Chondrocyte (in vitro differentiated cells): ENCODE results near the gene PRRG3. TPM values are rescaled to one million over a fixed set of nuclear protein-coding genes. Genes with fewer than 3 reads are reported as not detected.

Experiments used
- DNase-seq: peaks from one replicate; pipeline ENCODE4 v3.0.0; 2021; ENCODE audit warnings: mixed read lengths, low spot score
- H3K27ac Mint-ChIP-seq: one replicate; pipeline ENCODE4 v1.8.0; 2021; ENCODE audit warnings: mild to moderate bottlenecking, moderate library complexity, mixed read lengths; ENCODE audit not compliant: unreplicated experiment
- H3K27me3 Mint-ChIP-seq: 2 replicates; pipeline ENCODE4 v1.8.0; 2021; ENCODE audit warnings: low read depth, mixed read lengths
- H3K36me3 Mint-ChIP-seq: 2 replicates; pipeline ENCODE4 v1.8.0; 2021; ENCODE audit warnings: low read depth, mixed read lengths
- H3K4me1 Mint-ChIP-seq: 2 replicates; pipeline ENCODE4 v1.8.0; 2021; ENCODE audit warnings: low read depth, mild to moderate bottlenecking, mixed read lengths
- H3K4me3 Mint-ChIP-seq: one replicate; pipeline ENCODE4 v1.8.0; 2021; ENCODE audit warnings: mild to moderate bottlenecking, moderate library complexity, mixed read lengths; ENCODE audit not compliant: unreplicated experiment
- H3K9me3 Mint-ChIP-seq: 2 replicates; pipeline ENCODE4 v1.8.0; 2021; ENCODE audit warnings: low read depth, mixed read lengths
- total RNA-seq: library from RNA; stranded (reverse); gene quantifications from 3 replicates; pipeline ENCODE4 v1.2.1, GENCODE V29; 2021
- TF ChIP-seq, protein P1 (sequence below): fragments of 200-600 bp; sonication (generic); IDR thresholded peaks from 2 replicates; pipeline ENCODE4 v1.5.0; 2021; ENCODE audit warnings: antibody characterized with exemption, mild to moderate bottlenecking, moderate library complexity

PRRG3 gene
- total RNA-seq, 1 donor from 2014 or later, result not detected

DNA sequence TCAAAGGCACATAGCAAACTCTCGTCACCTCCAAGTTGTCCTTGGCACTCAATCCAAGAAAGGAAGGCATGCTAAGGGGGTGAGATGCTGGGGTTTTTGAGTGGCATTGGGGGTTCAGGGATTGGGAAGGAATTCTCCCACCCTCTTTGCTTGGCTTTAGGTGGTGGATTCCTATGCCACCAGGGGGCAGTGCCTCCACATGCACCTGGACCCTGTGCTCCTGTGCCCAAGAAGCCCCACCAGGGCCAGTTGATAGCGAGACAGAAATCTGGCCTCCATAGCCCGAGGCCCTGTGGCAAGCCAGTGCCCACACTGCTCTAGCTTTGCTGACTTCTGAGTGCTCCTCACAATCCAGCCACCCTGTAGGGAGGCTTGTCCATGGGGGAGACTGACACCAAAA is 18.6 kb downstream of the PRRG3 start:
- Mint-ChIP-seq H3K27me3 (no peaks in the 10 kb centered on the region), H3K4me3 (no peak overlapping the region), H3K9me3 (peaks cover 8% of the 10 kb centered on the region), H3K27ac (no peak overlapping the region), H3K36me3 (no peaks in the 10 kb centered on the region), H3K4me1 (no peaks in the 10 kb centered on the region)
- no peak for DNase-seq
- TF ChIP-seq, protein P1, sequence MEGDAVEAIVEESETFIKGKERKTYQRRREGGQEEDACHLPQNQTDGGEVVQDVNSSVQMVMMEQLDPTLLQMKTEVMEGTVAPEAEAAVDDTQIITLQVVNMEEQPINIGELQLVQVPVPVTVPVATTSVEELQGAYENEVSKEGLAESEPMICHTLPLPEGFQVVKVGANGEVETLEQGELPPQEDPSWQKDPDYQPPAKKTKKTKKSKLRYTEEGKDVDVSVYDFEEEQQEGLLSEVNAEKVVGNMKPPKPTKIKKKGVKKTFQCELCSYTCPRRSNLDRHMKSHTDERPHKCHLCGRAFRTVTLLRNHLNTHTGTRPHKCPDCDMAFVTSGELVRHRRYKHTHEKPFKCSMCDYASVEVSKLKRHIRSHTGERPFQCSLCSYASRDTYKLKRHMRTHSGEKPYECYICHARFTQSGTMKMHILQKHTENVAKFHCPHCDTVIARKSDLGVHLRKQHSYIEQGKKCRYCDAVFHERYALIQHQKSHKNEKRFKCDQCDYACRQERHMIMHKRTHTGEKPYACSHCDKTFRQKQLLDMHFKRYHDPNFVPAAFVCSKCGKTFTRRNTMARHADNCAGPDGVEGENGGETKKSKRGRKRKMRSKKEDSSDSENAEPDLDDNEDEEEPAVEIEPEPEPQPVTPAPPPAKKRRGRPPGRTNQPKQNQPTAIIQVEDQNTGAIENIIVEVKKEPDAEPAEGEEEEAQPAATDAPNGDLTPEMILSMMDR, result peak; percentile 36

DNA sequence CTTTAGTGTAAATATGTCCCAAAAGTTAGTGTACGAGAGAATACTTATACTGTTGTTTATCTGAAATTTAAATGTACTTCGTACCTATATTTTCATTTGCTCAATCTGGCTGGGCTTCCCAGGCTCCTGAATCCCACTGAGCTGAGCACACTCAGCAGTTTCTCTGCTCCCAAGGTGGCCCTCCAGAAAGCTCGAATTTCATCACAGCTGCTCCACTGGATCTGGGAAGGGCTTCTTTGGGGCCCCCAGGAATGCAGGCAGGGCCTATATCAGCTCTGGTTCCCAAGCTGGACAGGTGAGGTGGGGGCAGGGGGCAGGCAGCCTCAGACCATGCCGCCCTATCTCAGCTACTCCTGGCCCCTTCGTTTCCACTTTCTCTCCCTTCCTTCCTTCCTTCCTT is 19.1 kb downstream of the PRRG3 start:
- H3K9me3 Mint-ChIP-seq, result peaks cover 8% of the 10 kb centered on the region
- TF ChIP-seq, protein P1, result no peak
- H3K4me1 Mint-ChIP-seq, result no peaks in the 10 kb centered on the region
- H3K36me3 Mint-ChIP-seq, result no peaks in the 10 kb centered on the region
- H3K27me3 Mint-ChIP-seq, result no peaks in the 10 kb centered on the region
- H3K27ac Mint-ChIP-seq, result no peak overlapping the region
- no peak for DNase-seq
- no peak overlapping the region for H3K4me3 Mint-ChIP-seq

DNA sequence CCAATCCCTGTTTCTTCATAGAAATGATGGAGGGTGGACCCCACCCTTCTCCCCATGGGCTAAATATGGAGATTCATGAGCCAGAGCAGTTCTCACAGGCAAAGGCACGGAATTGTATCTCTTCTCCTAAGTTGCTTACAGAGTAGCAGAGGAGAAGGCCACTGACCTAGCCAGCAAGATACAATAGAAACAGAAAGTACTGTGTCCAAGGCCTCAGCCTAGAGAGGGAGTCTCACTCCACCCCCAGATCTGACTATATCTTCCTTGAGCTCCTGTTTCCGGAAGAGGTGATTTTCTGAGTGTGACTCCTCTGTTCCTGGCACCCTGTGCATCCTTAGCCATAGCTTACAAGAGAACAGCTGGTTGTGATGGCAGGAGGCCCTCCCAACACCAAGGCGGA is 20.5 kb downstream of the PRRG3 start, which contains the start of gene FATE1:
TSS of gene FATE1 (plus strand) at position 284 of the 400 bp plus-strand sequence. CDS start at position 369, 85 bp downstream.
- H3K27me3 Mint-ChIP-seq, result no peaks in the 10 kb centered on the region
- H3K27ac Mint-ChIP-seq, result no peak within 1 kb of the TSS
- TF ChIP-seq, protein P1, result no peak
- no peak for DNase-seq
- H3K4me3 Mint-ChIP-seq, result no peak within 1 kb of the TSS
- H3K4me1 Mint-ChIP-seq, result no peaks in the 10 kb centered on the region
- H3K9me3 Mint-ChIP-seq, result peaks cover 12% of the 10 kb centered on the region
- no peaks in the 10 kb centered on the region for H3K36me3 Mint-ChIP-seq

DNA sequence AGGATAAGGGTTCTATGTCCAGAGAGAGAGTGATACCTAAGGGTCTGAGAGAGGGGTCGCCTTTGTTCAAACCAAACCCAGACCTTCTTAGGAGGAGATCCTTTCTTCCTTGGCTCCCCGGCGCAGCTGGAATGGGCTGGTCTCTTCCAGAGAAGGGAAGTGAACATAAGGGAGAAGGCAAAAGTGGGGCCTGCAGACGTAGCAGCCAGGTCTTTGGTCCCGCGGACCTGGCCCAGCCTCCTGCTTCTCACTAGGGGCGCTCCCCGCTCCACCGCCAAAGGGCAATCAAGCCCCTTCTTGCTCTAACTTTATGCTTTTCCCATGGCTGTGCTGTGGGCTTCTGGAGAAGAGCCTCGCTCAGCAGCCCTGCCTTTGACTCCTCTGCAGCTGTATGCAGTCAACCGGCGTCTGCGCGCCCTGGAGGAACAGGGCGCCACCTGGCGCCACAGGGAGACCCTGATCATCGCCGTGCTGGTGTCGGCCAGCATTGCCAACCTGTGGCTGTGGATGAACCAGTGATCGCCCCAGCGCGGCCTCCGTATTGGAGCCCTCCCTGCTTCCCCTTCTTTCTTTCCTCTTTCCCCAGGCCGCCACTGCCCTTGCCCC is 27.1 kb downstream of the PRRG3 start:
- no peak for DNase-seq
- TF ChIP-seq, protein P1, result peak; percentile 22
- Mint-ChIP-seq H3K4me3 (no peak overlapping the region), H3K27me3 (no peaks in the 10 kb centered on the region), H3K4me1 (no peaks in the 10 kb centered on the region), H3K9me3 (peaks cover 12% of the 10 kb centered on the region), H3K27ac (no peak overlapping the region), H3K36me3 (no peaks in the 10 kb centered on the region)

DNA sequence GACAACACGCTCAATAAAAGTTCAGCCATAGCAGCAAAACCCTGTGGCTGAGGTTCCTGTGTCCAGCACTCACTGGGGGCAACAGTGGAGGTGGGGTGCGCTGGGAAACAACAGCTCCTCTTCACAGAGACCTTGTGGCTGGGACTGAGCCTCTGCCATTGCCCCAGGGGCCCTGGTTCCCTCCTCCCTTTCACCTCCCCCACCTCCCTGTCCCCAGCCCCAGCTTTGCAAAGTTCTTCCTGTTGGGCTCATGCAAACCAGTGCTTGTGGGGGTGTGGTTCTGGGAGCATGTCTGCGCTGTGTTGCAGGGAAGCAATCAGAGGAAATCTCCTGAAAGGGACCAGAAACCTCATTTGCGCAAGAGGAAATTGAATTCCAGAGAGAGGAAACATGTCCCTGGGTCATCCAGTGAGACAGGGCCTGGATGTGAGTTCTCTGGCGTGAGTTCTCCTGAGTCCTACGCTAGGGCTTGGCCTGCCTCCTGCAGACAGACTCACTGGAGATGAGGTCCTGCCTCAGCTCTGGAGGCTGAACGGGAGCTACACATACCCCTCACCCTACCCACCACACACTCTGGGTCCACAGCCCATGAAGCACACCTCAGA is 28.0 kb downstream of the PRRG3 start:
- Mint-ChIP-seq H3K27me3 (no peaks in the 10 kb centered on the region), H3K4me3 (no peak overlapping the region), H3K27ac (no peak overlapping the region), H3K4me1 (no peaks in the 10 kb centered on the region), H3K9me3 (peaks cover 14% of the 10 kb centered on the region), H3K36me3 (no peaks in the 10 kb centered on the region)
- no peak for DNase-seq
- TF ChIP-seq, protein P1, result no peak
